Measurements from ENCODE around the gene RNASE11.

The RNASE11 gene

GRCh38 chr14:20613094-20614037 lies 25.6 kb upstream of the RNASE11 start:
- TF ChIP-seq CTCF (IDR thresholded peaks at IDR 0.05; ENCODE audit: borderline replicate concordance, insufficient read depth, low read depth, low read length): peak; percentile 44; the same call in 1 of the 2 replicates

GRCh38 chr14:20612403-20612802 lies 24.6 kb upstream of the RNASE11 start:
- H3K4me3 ChIP-seq (ENCODE audit: low read depth, low read length): no peak overlapping the region
- no peak for TF ChIP-seq CTCF (IDR thresholded peaks at IDR 0.05; ENCODE audit: borderline replicate concordance, insufficient read depth, low read depth, low read length)

More at GRCh38 chr14:20613094-20614037, 25.6 kb upstream of the RNASE11 start:
- H3K4me3 ChIP-seq (ENCODE audit: low read depth, low read length): peak overlapping the region; percentile 45

- no peak overlapping the region for H3K4me3 ChIP-seq (ENCODE audit: low read depth, low read length)
- TF ChIP-seq CTCF (IDR thresholded peaks at IDR 0.05; ENCODE audit: borderline replicate concordance, insufficient read depth, low read depth, low read length): no peak
These were observed 23.5 kb upstream of the RNASE11 start for GRCh38 chr14:20611277-20611676.

- TF ChIP-seq CTCF (IDR thresholded peaks at IDR 0.05; ENCODE audit: borderline replicate concordance, insufficient read depth, low read depth, low read length): no peak
- H3K4me3 ChIP-seq (ENCODE audit: low read depth, low read length): peak overlapping the region; percentile 76
These were observed 22.4 kb upstream of the RNASE11 start for GRCh38 chr14:20610002-20610765.

GRCh38 chr14:20609215-20610001 lies 21.6 kb upstream of the RNASE11 start:
- TF ChIP-seq CTCF (IDR thresholded peaks at IDR 0.05; ENCODE audit: borderline replicate concordance, insufficient read depth, low read depth, low read length): peak; percentile 74
- peak overlapping the region; percentile 76 for H3K4me3 ChIP-seq (ENCODE audit: low read depth, low read length)

- no peak overlapping the region for H3K4me3 ChIP-seq (ENCODE audit: low read depth, low read length)
- TF ChIP-seq CTCF (IDR thresholded peaks at IDR 0.05; ENCODE audit: borderline replicate concordance, insufficient read depth, low read depth, low read length): no peak
These were observed 20.7 kb upstream of the RNASE11 start for GRCh38 chr14:20608383-20609110.
